IMR-90 (cell line): ENCODE data around the gene ATP1B1. TPM values are rescaled to one million over a fixed set of nuclear protein-coding genes. Genes with fewer than 3 reads are reported as not detected.

ENCODE experiments used
- ATAC-seq: fragments of 200-7000 bp; cut with Tn5 transposase; 2 replicates; pipeline ENCODE4 v1.9.1; 2020; ENCODE audit warnings: low read depth, mild to moderate bottlenecking, moderate library complexity
- BruUV-seq: library from RNA; stranded (reverse); fragments of 400-500 nt; replicated peaks from 2 replicates; lab custom pipeline; 2021; lab: Mats Ljungman, UMichigan
- CTCF ChIA-PET: fragments of 300-600 bp; formaldehyde crosslinking; extraction: SDS; loops from one replicate; lab custom pipeline; 2021; ENCODE audit warnings: antibody characterized with exemption; lab: Yijun Ruan, JAX
- POLR2A ChIA-PET: fragments of 300-600 bp; sonication (Branson Sonifier 250); formaldehyde crosslinking; loops from one replicate; lab custom pipeline; 2022; ENCODE audit warnings: antibody characterized with exemption; ENCODE audit not compliant: unreplicated experiment; lab: Charles Lee
- DNase-seq: peaks from one replicate; pipeline ENCODE4 v3.0.0; 2013
- H2AFZ ChIP-seq: replicated peaks from 2 replicates; pipeline ENCODE3; 2013; ENCODE audit warnings: low read length, mild to moderate bottlenecking; ENCODE audit not compliant: poor library complexity
- H2AK5ac ChIP-seq: 2 replicates; pipeline ENCODE4 v1.6.1; 2013; ENCODE audit warnings: low read depth, low read length, inconsistent platforms
- H2AK9ac ChIP-seq: replicated peaks from 2 replicates; pipeline ENCODE3; 2013; ENCODE audit warnings: mild to moderate bottlenecking, low read depth, low read length, moderate library complexity; ENCODE audit not compliant: poor library complexity
- H2BK120ac ChIP-seq: 2 replicates; pipeline ENCODE4 v1.6.1; 2013; ENCODE audit warnings: low read depth, low read length, inconsistent platforms
- H2BK15ac ChIP-seq: 3 replicates; pipeline ENCODE4 v1.6.1; 2013; ENCODE audit warnings: low read depth, low read length, inconsistent platforms
- H2BK20ac ChIP-seq: 2 replicates; pipeline ENCODE4 v1.6.1; 2013; ENCODE audit warnings: low read depth, mild to moderate bottlenecking, inconsistent platforms, low read length, moderate library complexity
- H2BK5ac ChIP-seq: 2 replicates; pipeline ENCODE4 v1.6.1; 2013; ENCODE audit warnings: mild to moderate bottlenecking, low read depth, low read length, inconsistent platforms; ENCODE audit not compliant: poor library complexity, severe bottlenecking
- H3K14ac ChIP-seq: replicated peaks from 2 replicates; pipeline ENCODE4 v1.6.1; 2013; ENCODE audit warnings: low read depth, low read length, inconsistent platforms
- H3K18ac ChIP-seq: 2 replicates; pipeline ENCODE4 v1.6.1; 2013; ENCODE audit warnings: low read depth, low read length, control low read depth
- H3K23ac ChIP-seq: 2 replicates; pipeline ENCODE4 v1.6.1; 2013; ENCODE audit warnings: low read depth, low read length, inconsistent platforms
- H3K27ac ChIP-seq: 2 replicates; pipeline ENCODE4 v1.5.1; 2013; ENCODE audit warnings: mild to moderate bottlenecking, control low read depth, low read length; ENCODE audit not compliant: insufficient read depth
- H3K27me3 ChIP-seq: 2 replicates; pipeline ENCODE4 v1.6.1; 2013; ENCODE audit warnings: low read length; ENCODE audit not compliant: control insufficient read depth, insufficient read depth
- H3K36me3 ChIP-seq: 2 replicates; pipeline ENCODE4 v1.6.1; 2013; ENCODE audit warnings: low read length, mixed read lengths; ENCODE audit not compliant: control insufficient read depth, insufficient read depth
- H3K4ac ChIP-seq: 2 replicates; pipeline ENCODE4 v1.6.1; 2013; ENCODE audit warnings: low read depth, low read length, inconsistent platforms
- H3K4me1 ChIP-seq: 2 replicates; pipeline ENCODE4 v1.6.1; 2013; ENCODE audit warnings: low read length, mixed read lengths; ENCODE audit not compliant: control insufficient read depth, insufficient read depth
- H3K4me2 ChIP-seq: 2 replicates; pipeline ENCODE4 v1.6.1; 2013; ENCODE audit warnings: low read depth, mild to moderate bottlenecking, control low read depth, low read length, moderate library complexity
- H3K4me3 ChIP-seq: 2 replicates; pipeline ENCODE4 v1.5.1; 2013; ENCODE audit warnings: low read depth, mild to moderate bottlenecking, control low read depth, low read length, moderate library complexity; ENCODE audit not compliant: insufficient read depth
- H3K56ac ChIP-seq: 2 replicates; pipeline ENCODE4 v1.6.1; 2013; ENCODE audit warnings: low read length, inconsistent platforms; ENCODE audit not compliant: insufficient read depth; ENCODE audit errors: extremely low read depth
- H3K79me1 ChIP-seq, 2 experiments: 2 replicates each; pipeline ENCODE4 v1.6.1; 2013; ENCODE audit warnings: low read length in 2 of 2, inconsistent platforms in 1 of 2, low read depth in 1 of 2
- H3K9ac ChIP-seq: 2 replicates; pipeline ENCODE4 v1.6.1; 2013; ENCODE audit warnings: low read depth, low read length, control low read depth
- H3K9me1 ChIP-seq: 2 replicates; pipeline ENCODE4 v1.6.1; 2013; ENCODE audit warnings: low read length, inconsistent platforms; ENCODE audit not compliant: insufficient read depth
- H3K9me3 ChIP-seq: 2 replicates; pipeline ENCODE4 v1.6.1; 2013; ENCODE audit warnings: low read length; ENCODE audit not compliant: control insufficient read depth, insufficient read depth
- H4K20me1 ChIP-seq: 2 replicates; pipeline ENCODE4 v1.6.1; 2013; ENCODE audit warnings: low read length, inconsistent platforms; ENCODE audit not compliant: insufficient read depth
- H4K5ac ChIP-seq: 2 replicates; pipeline ENCODE4 v1.6.1; 2013; ENCODE audit warnings: mild to moderate bottlenecking, low read depth, low read length, control low read depth
- H4K8ac ChIP-seq, 2 experiments: 2 replicates each; pipeline ENCODE4 v1.6.1; 2013; ENCODE audit warnings: low read depth in 2 of 2, low read length in 2 of 2, control low read depth in 1 of 2, inconsistent platforms in 1 of 2
- H4K91ac ChIP-seq: 2 replicates; pipeline ENCODE4 v1.6.1; 2013; ENCODE audit warnings: low read depth, low read length, inconsistent platforms; ENCODE audit not compliant: insufficient read depth
- MAFK ChIP-seq: IDR thresholded peaks from 2 replicates; pipeline ENCODE4 v1.6.1; 2012; ENCODE audit warnings: low read depth, low read length, improper control_type of control experiment
- NFE2L2 ChIP-seq: fragments of 150-350 bp; IDR thresholded peaks from 2 replicates; pipeline ENCODE4 v1.6.1; 2016; ENCODE audit warnings: low read depth, mild to moderate bottlenecking, low read length
- WGBS, 2 experiments: methylation state at CpG; one replicate each; pipeline versions ENCODE4 v1.1.5 to v1.1.7; 2013; ENCODE audit warnings: missing lambda C conversion rate in 2 of 2; ENCODE audit not compliant: insufficient read length in 1 of 2; ENCODE audit errors: extremely low coverage in 2 of 2; 5-methylcytosine and 5-hydroxymethylcytosine counted together
- dilution Hi-C: fragments of 300-500 bp; cut with HindIII; formaldehyde crosslinking; loops from one replicate; pipeline ENCODE4 v1.14.3; 2018; ENCODE audit warnings: low sequenced_read_pairs; ENCODE audit not compliant: unreplicated experiment
- in situ Hi-C: fragments of 300-500 bp; cut with MboI; formaldehyde crosslinking; loops from 3 replicates; pipeline ENCODE4 v1.14.3; 2019; ENCODE audit warnings: low sequenced_read_pairs, inconsistent platforms, mixed read lengths
- intact Hi-C: fragments of 100-400 bp; cut with micrococcal nuclease; formaldehyde crosslinking; loops from 2 replicates; pipeline ENCODE4 v1.10.0; 2022
- polyA plus RNA-seq, 3 experiments: library from polyadenylated mRNA; depleted of rRNA; stranded (reverse); fragments of >200 nt; gene quantifications; 2 replicates each; pipeline ENCODE4 v1.2.3, GENCODE V29; 2012; ENCODE audit warnings: low replicate concordance in 1 of 3
- total RNA-seq: library from RNA; depleted of rRNA; stranded (reverse); fragments of >200 nt; gene quantifications from 2 replicates; pipeline ENCODE4 v1.2.3, GENCODE V29; 2012

Gene ATP1B1
- total and polyA plus RNA-seq, 2 of the 4 experiments (the other 2 are of a cell fraction), result 14.5 to 22.1 TPM

GRCh38 chr1:169148472-169149252 lies 42.2 kb downstream of the ATP1B1 start:
- Histone ChIP-seq H2AK9ac (no peak overlapping the region), H3K36me3 (no peaks in the 10 kb centered on the region), H2AK5ac (no peak overlapping the region), H3K4me2 (no peak overlapping the region), H3K9me3 (no peaks in the 10 kb centered on the region), H2BK120ac (no peak overlapping the region), H3K4me3 (no peak overlapping the region), H4K8ac (no peak overlapping the region), H3K4ac (no peak overlapping the region), H2AFZ (no peak overlapping the region), H3K18ac (no peak overlapping the region), H4K5ac (no peak overlapping the region), H4K20me1 (no peaks in the 10 kb centered on the region), H3K14ac (no peak overlapping the region), H3K9me1 (no peaks in the 10 kb centered on the region), H3K23ac (no peak overlapping the region), H3K9ac (no peak overlapping the region), H3K79me1 (no peaks in the 10 kb centered on the region), H2BK5ac (no peak overlapping the region), H2BK20ac (no peak overlapping the region), H4K91ac (no peak overlapping the region), H3K27me3 (no peaks in the 10 kb centered on the region), H3K56ac (no peak overlapping the region), H2BK15ac (no peak overlapping the region), H3K27ac (no peak overlapping the region), H3K4me1 (no peaks in the 10 kb centered on the region)
- BruUV-seq, result no TSS peak
- ATAC-seq (no peak), DNase-seq (no peak)
- in situ Hi-C loops, result no loop called here
- dilution Hi-C loops, result no loop called here
- TF ChIP-seq MAFK, result no peak
- TF ChIP-seq NFE2L2, result peak; percentile 50; the same call in 1 of the 2 replicates
- no CpG with 5 or more reads among the region's 5 CpGs for WGBS, 2 experiments
- intact Hi-C loops, result no loop called here
- ChIA-PET POLR2A (no interaction called here), CTCF (no interaction called here)
